Superior temporal gyrus (tissue), 1 donor: ENCODE results near the gene F7.
A peak's percentile ranks its signal among the peaks of the same experiment; 100 is the strongest.
"Not testable (repeated sequence)": the region's sequence is repeated elsewhere in the genome, so short reads cannot be mapped to it uniquely, and the experiment has no call there.

Source experiments
- DNase-seq: peaks from one replicate; pipeline ENCODE4 v3.0.0-alpha.2; 2016; ENCODE audit errors: extremely low spot score

The F7 gene

DNA sequence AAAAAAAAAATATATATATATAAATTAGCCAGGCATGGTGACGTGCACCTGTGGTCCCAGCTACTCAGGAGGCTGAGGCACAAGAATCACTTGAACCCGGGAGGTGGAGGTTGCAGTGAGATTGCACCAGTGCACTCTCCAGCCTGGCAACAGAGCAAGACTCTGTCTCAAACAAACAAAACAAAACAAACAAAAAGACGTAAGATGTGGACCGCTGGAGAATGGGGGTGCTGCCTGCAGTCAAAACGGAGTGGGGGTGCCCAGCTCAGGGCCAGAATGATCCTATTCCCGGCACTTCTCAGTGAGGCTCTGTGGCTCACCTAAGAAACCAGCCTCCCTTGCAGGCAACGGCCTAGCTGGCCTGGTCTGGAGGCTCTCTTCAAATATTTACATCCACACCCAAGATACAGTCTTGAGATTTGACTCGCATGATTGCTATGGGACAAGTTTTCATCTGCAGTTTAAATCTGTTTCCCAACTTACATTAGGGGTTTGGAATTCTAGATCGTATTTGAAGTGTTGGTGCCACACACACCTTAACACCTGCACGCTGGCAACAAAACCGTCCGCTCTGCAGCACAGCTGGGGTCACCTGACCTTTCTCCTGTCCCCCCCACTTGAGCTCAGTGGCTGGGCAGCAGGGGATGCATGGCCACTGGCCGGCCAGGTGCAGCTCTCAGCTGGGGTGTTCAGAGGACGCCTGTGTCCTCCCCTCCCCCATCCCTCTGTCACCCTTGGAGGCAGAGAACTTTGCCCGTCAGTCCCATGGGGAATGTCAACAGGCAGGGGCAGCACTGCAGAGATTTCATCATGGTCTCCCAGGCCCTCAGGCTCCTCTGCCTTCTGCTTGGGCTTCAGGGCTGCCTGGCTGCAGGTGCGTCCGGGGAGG is at the start of gene F7:
F7 (plus strand) TSS at position 760 of the 889 bp plus-strand sequence; CDS start at position 811, 51 bp downstream.
- DNase-seq: no peak

DNA sequence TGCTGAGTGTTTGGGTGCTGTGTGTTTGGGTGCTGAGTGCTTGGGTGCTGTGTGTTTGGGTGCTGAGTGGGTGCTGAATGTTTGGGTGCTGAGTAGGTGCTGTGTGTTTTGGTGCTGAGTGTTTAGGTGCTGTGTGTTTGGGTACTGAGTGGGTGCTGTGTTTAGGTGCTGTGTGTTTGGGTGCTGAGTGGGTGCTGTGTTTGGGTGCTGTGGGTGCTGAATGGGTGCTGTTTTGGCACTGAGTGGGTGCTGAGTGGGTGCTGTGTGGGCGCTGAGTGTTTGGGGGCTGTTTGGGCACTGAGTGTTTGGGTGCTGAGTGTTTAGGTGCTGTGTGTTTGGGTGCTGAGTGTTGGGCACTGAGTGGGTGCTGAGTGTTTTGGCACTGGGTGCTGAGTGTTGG is 48.5 kb upstream of the F7 start:
- DNase-seq: no peak

DNA sequence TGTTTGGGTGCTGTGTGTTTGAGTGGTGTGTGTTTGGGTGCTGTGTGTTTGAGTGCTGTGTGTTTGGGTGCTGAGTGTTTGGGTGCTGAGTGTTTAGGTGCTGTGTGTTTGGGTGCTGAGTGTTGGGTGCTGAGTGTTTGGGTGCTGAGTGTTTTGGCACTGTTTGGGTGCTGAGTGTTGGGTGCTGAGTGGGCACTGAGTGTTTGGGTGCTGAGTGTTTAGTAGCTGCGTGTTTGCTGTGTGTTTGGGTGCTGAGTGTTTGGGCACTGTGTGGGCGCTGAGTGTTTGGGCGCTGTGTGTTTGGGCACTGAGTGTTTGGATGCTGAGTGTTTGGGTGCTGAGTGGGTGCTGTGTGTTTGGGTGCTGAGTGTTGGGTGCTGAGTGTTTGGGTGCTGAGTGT is 48.0 kb upstream of the F7 start:
- DNase-seq: not testable (repeated sequence)

DNA sequence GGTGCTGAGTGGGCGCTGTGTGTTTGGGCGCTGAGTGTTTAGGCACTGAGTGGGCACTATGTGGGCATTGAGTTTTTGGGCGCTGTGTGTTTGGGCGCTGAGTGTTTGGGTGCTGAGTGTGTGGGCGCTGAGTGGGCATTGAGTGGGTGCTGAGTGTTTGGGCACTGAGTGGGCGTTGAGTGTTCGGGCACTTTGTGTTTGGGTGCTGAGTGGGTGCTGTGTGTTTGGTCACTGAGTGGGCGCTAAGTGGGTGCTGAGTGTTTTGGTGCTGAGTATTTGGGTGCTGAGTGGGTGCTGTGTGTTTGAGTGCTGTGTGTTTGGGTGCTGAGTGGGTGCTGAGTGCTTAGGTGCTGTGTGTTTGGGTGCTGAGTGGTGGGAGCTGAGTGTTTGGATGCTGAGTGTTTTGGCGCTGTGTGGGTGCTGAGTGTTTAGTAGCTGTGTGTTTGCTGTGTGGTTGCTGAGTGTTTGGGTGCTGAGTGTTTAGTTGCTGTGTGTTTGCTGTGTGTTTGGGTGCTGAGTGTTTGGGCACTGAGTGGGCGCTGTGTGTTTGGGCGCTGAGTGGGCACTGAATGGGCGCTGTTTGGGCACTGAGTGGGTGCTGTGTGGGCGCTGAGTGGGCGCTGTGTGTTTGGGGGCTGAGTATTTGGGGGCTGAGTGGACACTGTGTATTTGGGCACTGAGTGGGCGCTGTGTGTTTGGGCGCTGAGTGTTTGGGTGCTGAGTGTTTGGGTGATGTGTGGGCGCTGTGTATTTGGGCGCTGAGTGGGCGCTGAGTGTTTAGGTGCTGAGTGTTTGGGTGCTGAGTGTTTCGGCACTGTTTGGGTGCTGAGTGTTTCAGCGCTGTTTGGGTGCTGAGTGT is 47.2 kb upstream of the F7 start:
- DNase-seq: no peak

DNA sequence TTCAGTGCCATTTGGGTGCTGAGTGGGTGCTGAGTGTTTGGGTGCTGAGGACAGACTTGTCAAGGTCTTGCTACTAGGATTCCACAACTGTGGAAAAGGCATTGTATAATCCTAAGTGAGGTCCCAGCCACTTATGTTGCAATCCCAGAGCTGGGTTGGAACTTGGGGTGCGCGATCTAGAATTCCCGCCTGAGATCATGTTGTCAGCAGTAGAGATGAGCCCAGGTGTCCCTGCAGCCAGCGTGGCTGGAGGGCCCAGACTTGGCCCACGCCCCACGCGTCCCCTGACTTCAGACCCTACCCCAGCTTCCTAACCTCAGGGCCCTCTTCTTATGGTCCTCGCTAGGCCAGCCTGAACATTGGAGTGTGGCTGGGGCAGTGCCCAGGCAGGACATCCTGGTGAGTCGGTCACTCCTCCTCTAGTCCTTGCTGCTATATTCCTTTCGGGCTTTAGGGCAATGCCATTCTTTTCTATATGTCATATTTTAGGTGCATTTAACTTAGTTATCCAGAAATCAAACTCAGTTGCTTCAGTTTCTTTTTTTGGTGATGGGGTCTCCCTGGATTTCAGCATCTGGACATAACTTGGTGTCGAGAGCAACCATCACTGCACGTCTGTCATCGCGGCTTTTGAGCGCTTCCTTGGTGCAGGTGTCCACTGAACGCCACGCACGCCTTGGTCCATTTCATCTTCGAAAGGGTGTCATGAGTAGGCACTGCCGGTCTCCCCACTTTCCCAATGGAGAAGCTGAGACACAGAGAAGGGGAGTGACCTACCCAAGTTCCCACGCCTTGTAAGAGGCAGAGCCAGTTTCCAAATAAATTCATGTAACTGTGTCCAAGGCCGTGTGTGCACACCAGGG is 46.4 kb upstream of the F7 start:
- peak; percentile 29 for DNase-seq

DNA sequence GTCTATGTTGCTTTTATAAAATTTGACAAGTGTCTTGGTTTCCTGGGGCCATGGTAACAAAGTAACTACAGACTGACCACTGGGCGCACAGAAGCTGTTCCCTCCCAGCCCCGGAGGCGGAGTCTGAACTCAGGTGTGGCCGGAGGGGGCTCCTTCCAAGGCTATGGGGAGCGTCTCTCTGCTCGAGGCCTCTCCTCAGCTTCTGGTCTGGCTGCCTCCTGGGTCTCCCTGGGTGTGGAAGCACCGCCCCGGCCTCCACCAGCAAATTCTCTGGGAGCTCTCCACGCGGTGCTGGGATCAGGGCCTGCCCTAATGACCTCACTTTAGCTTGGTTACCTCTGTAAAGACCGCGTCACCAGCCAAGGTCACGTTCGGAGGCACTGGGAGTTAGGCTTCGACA is 45.7 kb upstream of the F7 start:
- DNase-seq: peak; percentile 48

DNA sequence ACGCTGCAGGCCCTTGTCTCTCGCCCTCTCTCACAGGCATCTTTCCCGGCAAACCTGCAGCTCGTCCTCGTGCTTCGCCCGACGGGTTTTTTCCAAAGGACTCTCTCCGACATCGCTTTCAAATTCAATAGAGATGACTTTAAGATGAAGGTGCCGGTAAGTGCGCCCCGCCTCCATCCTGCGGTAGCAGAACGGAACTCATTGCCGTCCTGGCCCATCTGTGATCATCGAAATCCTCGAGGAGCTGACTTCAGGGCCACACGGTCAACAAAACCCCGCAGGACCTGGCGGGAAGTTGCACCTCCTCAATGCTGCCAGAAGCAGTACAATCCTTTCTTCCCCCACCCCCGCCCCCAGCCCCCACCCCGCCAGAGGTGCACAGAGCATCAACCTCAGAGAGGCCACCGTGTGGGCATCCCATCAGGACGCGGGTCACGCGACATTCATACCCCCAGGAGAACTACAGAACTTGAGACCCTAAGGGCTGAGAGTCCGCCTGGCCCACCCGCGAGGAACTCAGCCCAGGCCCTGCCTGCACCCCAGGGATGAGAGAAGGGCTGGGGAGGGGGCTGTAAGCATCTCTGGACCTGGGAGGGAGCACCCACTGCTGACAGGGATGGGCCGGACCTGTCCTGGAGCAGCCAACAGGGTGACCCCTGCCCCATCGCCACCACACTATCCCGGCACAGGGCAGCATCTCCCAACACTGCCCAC is 44.9 kb upstream of the F7 start:
- DNase-seq: peak; percentile 47

DNA sequence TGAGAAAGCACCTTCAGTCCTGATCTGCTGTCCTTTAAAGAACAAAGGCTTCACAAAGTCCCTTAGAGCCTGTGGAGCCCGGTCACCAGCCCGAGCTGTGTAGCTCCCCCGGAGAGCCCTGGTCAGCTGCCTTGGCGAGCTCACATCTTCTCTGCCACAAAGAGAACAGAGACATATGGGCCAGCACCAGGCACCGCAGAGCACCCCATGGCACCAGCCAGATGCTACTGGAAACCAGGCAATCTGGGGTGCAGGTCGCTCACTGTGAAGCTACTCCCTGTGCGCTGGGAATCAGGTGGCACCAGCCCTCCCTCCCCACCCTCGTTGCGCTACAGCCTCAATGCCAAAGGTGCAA is 44.3 kb upstream of the F7 start:
- DNase-seq: peak; percentile 92

DNA sequence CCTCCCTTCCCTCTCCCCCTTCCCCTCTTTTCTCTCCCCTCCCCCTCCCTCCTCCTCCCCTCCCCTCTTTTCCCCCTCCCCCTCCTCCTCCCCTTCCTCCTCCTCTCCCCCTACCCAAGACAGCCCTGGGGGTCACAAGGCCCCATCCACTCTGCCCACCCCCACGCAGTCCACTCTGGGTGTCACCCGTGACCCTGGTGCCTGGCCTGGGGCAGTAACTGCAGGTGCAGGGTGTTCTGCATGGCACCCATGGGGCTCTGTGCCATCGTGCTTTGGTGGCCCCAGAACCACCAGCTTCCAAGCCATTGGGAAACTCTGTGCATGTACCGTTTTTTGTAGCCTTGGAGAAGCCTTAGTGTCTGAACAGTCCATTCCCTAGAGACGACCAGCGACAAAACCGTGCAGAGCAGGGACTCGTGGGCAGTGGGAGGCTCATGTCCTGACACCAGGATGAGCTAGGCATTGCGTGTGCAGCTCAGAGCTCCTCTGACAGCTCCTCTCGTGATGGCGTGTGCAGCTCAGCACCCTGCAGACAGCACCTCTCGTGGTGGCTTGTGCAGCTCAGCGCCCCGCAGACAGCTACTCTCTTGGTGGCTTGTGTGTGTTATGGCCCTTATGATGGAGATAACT is 43.7 kb upstream of the F7 start:
- DNase-seq: peak; percentile 68

DNA sequence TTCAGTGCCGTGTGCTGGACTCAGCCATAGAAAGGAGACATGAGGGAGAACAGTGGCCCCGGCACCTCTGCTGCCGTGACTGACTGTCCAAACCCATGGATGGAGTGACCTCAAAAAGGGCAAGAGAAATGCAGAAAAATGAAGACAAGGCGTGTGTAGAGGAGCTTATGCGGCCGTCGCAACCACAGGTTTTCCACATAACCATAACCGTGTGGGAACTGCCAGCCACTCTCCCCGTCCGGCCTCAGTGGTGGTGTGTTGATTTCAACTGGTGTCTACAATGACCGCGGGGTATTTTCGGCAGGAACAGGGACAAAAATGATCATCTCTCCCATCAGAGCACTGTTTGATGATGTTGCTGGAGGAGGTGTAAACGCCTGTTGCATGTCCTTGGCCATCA is 42.9 kb upstream of the F7 start:
- peak; percentile 31 for DNase-seq

DNA sequence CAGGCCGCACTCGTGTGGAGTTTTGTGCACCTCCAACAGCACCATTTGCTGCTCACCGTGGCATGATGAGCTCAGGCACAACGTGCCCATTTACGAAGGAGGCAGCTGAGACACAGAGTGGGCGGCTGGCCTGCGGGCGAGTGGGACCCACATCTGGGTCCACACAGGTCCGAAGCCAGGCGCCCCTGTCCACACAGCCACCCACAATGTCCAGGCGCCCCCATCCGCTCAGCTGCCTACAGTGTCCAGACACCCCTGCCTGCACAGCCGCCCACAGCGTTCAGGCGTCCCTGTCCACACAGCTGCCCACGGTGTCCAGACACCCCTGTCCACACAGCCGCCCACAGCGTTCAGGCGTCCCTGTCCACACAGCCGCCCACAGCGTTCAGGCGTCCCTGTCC is 42.5 kb upstream of the F7 start:
- DNase-seq: no peak

DNA sequence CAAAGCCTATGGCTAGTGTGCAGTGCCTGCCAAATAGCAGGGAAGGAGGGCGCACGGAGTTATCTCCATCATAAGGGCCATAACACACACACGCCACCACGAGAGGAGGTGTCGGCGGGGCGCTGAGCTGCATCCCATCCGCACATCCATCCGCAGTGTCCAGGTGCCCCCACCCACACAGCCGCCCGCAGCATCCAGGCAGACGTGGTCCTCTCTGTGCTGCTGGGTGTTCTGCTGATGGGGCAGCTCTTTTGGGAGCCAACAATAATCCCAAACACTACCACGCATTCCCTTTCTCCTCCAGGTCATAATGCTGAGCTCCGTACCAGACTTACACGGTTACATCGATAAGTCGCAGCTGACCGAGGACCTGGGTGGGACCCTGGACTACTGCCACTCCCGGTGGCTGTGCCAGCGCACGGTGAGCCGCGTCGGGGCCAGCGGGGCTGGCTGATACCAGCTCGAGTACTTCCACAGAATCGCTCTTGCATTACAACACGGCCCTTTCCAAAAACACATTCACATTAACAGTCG is 41.5 kb upstream of the F7 start:
- DNase-seq: peak; percentile 16

DNA sequence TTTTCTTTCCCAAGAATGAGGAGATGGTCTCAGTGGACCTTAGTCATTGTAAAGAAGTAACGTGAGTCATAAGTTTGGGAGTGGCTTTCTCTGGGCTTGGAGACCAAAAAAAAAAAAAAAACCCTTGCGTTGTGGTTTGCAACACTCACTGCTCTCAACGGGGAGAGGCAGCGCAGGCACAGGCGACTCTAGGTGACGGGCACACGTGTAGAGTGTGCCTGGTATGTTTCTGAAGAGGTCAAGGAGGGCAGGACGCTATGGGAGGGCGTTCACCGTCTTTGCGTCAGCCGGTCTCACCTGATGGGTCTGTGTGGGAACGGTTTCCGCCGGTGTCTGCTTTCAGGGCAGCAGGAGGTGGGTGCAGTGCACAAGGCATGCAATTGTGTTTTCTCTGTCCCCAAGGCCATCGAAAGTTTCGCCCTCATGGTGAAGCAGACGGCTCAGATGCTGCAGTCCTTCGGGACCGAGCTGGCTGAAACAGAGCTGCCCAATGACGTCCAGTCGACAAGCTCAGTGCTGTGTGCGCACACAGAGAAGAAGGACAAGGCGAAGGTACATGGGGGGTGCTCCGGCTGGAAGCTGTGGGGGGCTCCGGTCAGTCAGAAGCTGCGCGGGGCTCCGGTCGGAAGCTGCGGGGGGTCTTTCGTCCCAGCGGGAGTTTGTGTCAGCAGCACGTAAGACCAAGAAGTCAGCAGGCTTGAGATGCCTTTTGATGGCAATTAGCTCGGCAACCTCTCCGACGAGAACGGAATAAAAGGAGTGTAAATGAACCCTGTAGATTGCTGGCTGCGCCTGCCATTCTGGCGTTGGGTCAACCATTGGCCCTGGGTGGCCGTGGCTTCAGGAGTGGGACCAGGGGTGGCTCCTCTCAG is 40.8 kb upstream of the F7 start:
- DNase-seq: peak; percentile 38

DNA sequence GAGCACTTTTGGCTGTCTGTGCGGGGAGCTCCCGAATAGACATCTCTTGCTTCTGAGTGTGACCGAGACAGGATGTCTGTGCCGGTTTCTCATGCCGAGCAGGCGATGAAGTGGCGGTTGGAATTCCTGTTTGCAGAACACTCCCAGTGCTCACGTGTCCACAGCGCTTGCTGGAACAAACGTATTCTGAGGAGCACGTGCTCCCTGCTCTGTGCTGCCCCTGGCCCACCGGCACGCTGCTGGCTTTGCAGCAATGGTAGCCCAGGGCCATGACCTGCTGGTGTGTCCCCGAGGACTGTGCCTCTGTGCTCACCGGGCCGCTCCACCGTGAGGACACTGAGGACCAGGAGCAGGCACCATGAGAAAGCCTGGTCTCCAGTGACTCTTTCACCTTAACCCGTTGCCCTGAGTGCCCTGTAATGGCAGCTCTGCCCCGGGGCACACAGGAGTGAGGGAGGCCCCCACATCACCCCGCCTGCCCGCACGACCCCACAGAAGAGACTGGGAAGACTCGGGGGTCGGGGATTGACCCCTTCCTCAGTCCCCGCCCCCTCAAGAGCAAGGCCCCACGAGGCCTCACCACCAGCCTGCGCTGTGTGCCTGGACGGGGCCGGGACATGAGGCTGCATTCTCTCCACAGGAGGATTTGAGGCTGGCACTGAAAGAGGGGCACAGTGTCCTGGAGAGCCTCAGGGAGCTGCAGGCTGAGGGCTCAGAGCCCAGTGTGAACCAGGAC is 40.0 kb upstream of the F7 start:
- peak; percentile 32 for DNase-seq

DNA sequence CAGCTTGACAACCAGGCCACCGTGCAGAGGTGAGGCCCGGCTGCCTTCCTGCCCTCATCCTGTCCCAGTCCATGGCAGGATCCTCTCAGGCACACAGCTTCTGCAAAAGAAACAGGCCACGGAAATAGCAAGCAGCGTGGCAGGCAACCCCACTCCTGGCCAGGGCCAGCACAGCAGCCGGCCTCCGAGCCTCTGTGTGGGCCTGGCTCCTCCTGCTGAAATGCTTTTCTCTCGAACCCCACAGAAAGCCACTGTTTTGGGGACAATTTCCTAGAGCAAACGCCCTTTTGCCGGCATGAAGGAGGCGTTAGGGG is 39.5 kb upstream of the F7 start:
- no peak for DNase-seq

DNA sequence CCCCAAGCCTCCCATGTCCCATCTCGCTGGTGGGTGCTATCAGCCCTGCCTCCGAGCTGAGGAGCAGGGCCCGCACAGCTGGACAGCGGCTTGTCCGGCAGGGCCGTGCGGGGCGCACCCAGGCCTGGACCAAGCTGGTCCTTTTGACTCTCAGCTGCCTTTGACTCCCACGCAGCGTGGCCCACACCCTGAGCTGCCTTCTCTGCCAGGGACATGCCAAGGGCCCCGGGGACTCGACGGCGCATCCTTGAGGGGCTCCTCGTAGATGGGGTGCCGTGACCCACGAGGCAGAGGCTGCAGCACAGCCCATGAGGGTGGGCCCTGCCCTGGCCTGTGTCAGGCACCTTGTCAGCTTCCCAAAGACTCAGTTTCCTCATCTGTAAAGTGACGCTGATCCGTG is 38.8 kb upstream of the F7 start:
- no peak for DNase-seq

DNA sequence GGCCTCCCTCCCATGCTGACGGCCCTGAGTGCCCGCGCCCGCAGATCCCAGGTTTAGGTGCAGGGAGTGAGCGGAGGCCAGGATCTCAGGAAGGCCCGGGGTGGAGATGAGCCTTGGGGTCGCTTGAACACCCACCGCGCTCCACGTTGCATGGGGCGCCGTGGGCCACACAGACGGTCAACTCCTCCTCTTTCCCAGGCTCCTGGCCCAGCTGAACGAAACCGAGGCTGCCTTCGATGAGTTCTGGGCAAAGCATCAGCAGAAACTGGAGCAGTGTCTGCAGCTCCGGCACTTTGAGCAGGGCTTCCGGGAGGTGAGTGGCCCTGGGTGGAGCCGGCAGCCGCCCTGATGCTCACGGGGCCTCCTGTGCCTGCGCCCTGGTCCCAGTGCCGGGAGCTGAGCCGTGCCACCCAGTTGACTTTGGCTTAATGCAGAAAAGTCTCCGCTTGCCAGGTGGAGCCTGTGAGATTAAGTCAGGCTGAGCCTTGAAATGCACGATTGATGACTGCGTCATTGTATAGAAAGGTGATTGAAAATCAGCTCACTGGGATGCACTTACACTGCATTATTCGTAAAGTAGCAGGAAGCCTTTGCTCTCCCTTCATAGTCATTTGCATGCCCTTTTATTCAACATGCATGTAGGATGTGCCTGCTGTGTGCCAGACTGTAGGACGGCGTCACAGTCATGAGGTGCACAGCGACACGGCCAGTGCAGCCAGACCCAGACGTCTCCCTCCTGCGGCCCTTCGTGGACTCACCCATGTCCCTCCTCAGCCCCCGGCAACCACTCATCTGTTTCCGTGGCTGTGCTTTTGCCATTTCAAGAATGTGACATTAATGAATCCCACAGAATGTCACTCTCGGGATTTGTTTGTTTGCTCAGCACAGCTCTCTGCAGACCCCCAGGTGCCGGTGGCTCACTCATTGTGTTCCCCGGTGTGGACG is 35.5 kb upstream of the F7 start:
- peak; percentile 64 for DNase-seq

DNA sequence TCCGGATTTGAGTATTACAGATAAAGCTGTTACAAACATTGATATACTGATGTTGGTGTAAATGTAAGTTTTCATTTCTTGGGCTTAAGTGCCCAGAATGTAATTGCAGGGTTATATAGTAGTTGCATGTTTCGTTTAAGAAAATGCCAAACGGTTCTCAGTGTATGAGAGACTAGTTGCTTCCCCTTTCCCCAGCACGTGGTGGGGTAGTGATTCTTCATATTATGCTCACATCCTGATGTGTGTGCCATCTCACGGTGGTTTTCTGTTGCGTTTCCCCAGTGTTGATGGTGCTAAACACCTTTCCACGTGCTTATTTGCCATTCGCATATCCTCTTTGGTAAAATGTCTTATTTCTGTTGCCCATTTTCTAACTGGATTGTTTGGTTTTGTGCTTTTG is 34.7 kb upstream of the F7 start:
- DNase-seq: peak; percentile 63
